SK-N-SH (cell line): ENCODE measurements around the gene CRHBP. TPM values are rescaled to one million over a fixed set of nuclear protein-coding genes. Genes with fewer than 3 reads are reported as not detected.
A peak's percentile ranks its signal among the peaks of the same experiment; 100 is the strongest.

ENCODE experiments used
- CTCF ChIA-PET: fragments of 300-600, 350-600 bp; formaldehyde crosslinking; extraction: SDS; loops from one replicate; lab custom pipeline; 2021; lab: Yijun Ruan, JAX
- POLR2A ChIA-PET: fragments of 350-600 bp; sonication (Branson Sonifier 250); formaldehyde crosslinking; extraction: SDS; loops from one replicate; lab custom pipeline; 2020; ENCODE audit warnings: antibody characterized with exemption, inconsistent platforms; lab: Yijun Ruan, JAX
- DNase-seq: peaks from one replicate; pipeline ENCODE4 v3.0.0; 2012
- H2AFZ ChIP-seq: fragments of 200-600 bp; sonication (generic); 2 replicates; pipeline ENCODE4 v1.8.1; 2016; ENCODE audit warnings: antibody characterized with exemption, mild to moderate bottlenecking, low read depth
- H3F3A ChIP-seq: fragments of 200-600 bp; sonication (generic); replicated peaks from 2 replicates; pipeline ENCODE3; 2016; ENCODE audit warnings: antibody characterized with exemption, mild to moderate bottlenecking; ENCODE audit not compliant: insufficient read depth
- H3K27ac ChIP-seq, 2 experiments: fragments of 200-500 bp in 1 of 2; fragments of 200-600 bp in 1 of 2; sonication (Bioruptor generic) in 1 of 2; sonication (generic), shearing (Covaris generic) in 1 of 2; 2 replicates each; pipeline versions ENCODE4 v1.5.1 to v1.6.1; 2014 to 2016; ENCODE audit warnings: low read depth in 2 of 2, inconsistent platforms in 1 of 2, low read length in 1 of 2, mild to moderate bottlenecking in 1 of 2, mixed read lengths in 1 of 2
- H3K27me3 ChIP-seq: fragments of 200-600 bp; sonication (generic), shearing (Covaris generic); 2 replicates; pipeline ENCODE4 v1.6.1; 2016; ENCODE audit warnings: mixed run types; ENCODE audit not compliant: insufficient read depth
- H3K36me3 ChIP-seq, 2 experiments: fragments of 200-500 bp in 1 of 2; fragments of 200-600 bp in 1 of 2; sonication (Bioruptor generic) in 1 of 2; sonication (generic) in 1 of 2; replicated peaks in 1 of 2; 2 replicates each; pipeline versions ENCODE3 to v1.5.1; 2014 to 2016; ENCODE audit warnings: low read length in 1 of 2, mild to moderate bottlenecking in 1 of 2; ENCODE audit not compliant: insufficient read depth in 2 of 2, control insufficient read depth in 1 of 2
- H3K4me1 ChIP-seq, 2 experiments: fragments of 200-500 bp in 1 of 2; fragments of 200-600 bp in 1 of 2; sonication (Bioruptor generic) in 1 of 2; sonication (generic), shearing (Covaris generic) in 1 of 2; 2 replicates each; pipeline versions ENCODE4 v1.5.1 to v1.6.1; 2014 to 2016; ENCODE audit warnings: low read depth in 1 of 2, low read length in 1 of 2, mixed run types in 1 of 2; ENCODE audit not compliant: insufficient read depth in 2 of 2, control insufficient read depth in 1 of 2
- H3K4me2 ChIP-seq: fragments of 200-600 bp; sonication (generic), shearing (Covaris generic); 2 replicates; pipeline ENCODE4 v1.6.1; 2017; ENCODE audit warnings: mixed run types
- H3K4me3 ChIP-seq, 2 experiments: fragments of 200-500 bp in 1 of 2; fragments of 200-600 bp in 1 of 2; sonication (Bioruptor generic) in 1 of 2; sonication (generic), shearing (Covaris generic) in 1 of 2; 2 replicates each; pipeline versions ENCODE4 v1.5.1 to v1.8.1; 2014 to 2016; ENCODE audit warnings: low read depth in 2 of 2, inconsistent platforms in 1 of 2, low read length in 1 of 2, mild to moderate bottlenecking in 1 of 2, mixed read lengths in 1 of 2, moderate library complexity in 1 of 2
- H3K79me2 ChIP-seq: fragments of 200-600 bp; sonication (generic); 2 replicates; pipeline ENCODE4 v1.8.1; 2017; ENCODE audit warnings: mild to moderate bottlenecking; ENCODE audit not compliant: insufficient read depth
- H3K9ac ChIP-seq: fragments of 200-600 bp; sonication (generic); 2 replicates; pipeline ENCODE4 v1.6.1; 2017; ENCODE audit warnings: mixed run types
- H3K9me2 ChIP-seq: fragments of 200-600 bp; sonication (generic); 2 replicates; pipeline ENCODE4 v1.6.1; 2017; ENCODE audit warnings: mixed run types
- H3K9me3 ChIP-seq: fragments of 200-600 bp; sonication (generic); 2 replicates; pipeline ENCODE4 v1.6.1; 2017; ENCODE audit warnings: mixed run types, mild to moderate bottlenecking, moderate library complexity
- H4K20me1 ChIP-seq: fragments of 200-600 bp; sonication (generic); 2 replicates; pipeline ENCODE4 v1.6.1; 2017; ENCODE audit warnings: mild to moderate bottlenecking, mixed run types; ENCODE audit not compliant: insufficient read depth
- FOXM1 ChIP-seq: IDR thresholded peaks from 2 replicates; pipeline ENCODE4 v1.4.0; 2012; ENCODE audit warnings: low read depth, mild to moderate bottlenecking
- GATA2 ChIP-seq: sonication (generic); formaldehyde crosslinking; IDR thresholded peaks from 2 replicates; pipeline ENCODE4 v1.5.0; 2020; ENCODE audit warnings: mild to moderate bottlenecking, missing genetic modification reagents
- JUND ChIP-seq: IDR thresholded peaks from 2 replicates; pipeline ENCODE4 v1.4.0; 2012
- MEF2A ChIP-seq: IDR thresholded peaks from 2 replicates; pipeline ENCODE4 v1.4.0; 2012; ENCODE audit warnings: low read depth, borderline replicate concordance
- SMC3 ChIP-seq: IDR thresholded peaks from 2 replicates; pipeline ENCODE4 v1.6.1; 2012; ENCODE audit warnings: low read depth, low read length, improper control_type of control experiment
- TEAD4 ChIP-seq: IDR thresholded peaks from 2 replicates; pipeline ENCODE4 v1.4.0; 2012; ENCODE audit warnings: mild to moderate bottlenecking, borderline replicate concordance; ENCODE audit not compliant: insufficient read depth
- WGBS: methylation state at CpG from one replicate; pipeline ENCODE4 v1.1.6; 2017; ENCODE audit warnings: low lambda C conversion rate; 5-methylcytosine and 5-hydroxymethylcytosine counted together
- polyA plus RNA-seq, 3 experiments: library from polyadenylated mRNA; depleted of rRNA; stranded (reverse); fragments of >200 nt; gene quantifications; 2 replicates each; pipeline ENCODE4 v1.2.3, GENCODE V29; 2012
- TF ChIP-seq, protein P1 (sequence below): IDR thresholded peaks from 2 replicates; pipeline ENCODE4 v1.6.1; 2012; ENCODE audit warnings: mild to moderate bottlenecking, low read depth, low read length, moderate library complexity
- TF ChIP-seq, protein P2 (sequence below): fragments of 200-600 bp; sonication (generic); IDR thresholded peaks from 2 replicates; pipeline ENCODE4 v1.6.1; 2017; ENCODE audit warnings: antibody characterized with exemption, mild to moderate bottlenecking, moderate library complexity

Gene CRHBP
- polyA plus RNA-seq, 1 of the 3 experiments (the other 2 are of a cell fraction) = not detected

DNA sequence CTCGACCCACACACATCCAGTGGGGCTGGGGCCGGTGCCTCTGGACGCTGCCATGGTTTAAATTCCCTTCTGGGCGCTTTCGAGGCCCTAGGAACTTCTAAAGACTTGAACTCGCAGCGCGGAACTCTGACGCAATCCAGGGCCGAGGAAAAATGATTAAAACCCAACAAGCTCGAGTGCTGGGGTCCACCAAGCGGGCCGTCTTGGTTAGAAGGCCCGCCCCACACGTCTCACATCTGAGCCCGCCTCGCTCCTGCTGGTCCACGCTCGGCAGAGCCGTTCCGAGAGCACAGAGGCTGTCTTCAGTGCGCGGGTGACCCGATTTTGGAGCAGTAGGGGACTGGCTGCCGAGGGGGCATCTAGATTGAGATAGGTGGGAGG, 1.5 kb downstream of the CRHBP start:
- H3K4me1 ChIP-seq = peaks cover 0 to 4% of the 10 kb centered on the region in 2 experiments; a peak in 1 of 4 replicates
- H3F3A ChIP-seq = no peaks in the 10 kb centered on the region
- WGBS = 37% methylated on average over 18 of the region's 25 CpGs
- H3K4me2 ChIP-seq = peak overlapping the region; percentile 63; the same call in 1 of the 2 replicates
- H3K36me3 ChIP-seq = no peaks in the 10 kb centered on the region
- no peak overlapping the region for H3K9ac ChIP-seq
- H3K27ac ChIP-seq = no peak overlapping the region
- H3K4me3 ChIP-seq = peak overlapping the region in 1 of 2 experiments; percentile 34; a peak in 1 of 4 replicates
- no peak overlapping the region for H2AFZ ChIP-seq
- CTCF ChIA-PET = interaction anchor here (1.0 kb wide), 1 partner anchor 9 kb away, joined by 3 read pairs; no protein-coding TSS in a partner anchor
- H3K9me2 ChIP-seq = no peaks in the 10 kb centered on the region
- TF ChIP-seq MEF2A = no peak
- TF ChIP-seq TEAD4 = no peak
- TF ChIP-seq, all 33 proteins: peak for 0
- Histone ChIP-seq H3K9me3 (no peaks in the 10 kb centered on the region), H3K79me2 (no peaks in the 10 kb centered on the region), H4K20me1 (no peaks in the 10 kb centered on the region), H3K27me3 (peaks cover 35% of the 10 kb centered on the region)
- POLR2A ChIA-PET = no interaction called here
- DNase-seq = peak; percentile 25

DNA sequence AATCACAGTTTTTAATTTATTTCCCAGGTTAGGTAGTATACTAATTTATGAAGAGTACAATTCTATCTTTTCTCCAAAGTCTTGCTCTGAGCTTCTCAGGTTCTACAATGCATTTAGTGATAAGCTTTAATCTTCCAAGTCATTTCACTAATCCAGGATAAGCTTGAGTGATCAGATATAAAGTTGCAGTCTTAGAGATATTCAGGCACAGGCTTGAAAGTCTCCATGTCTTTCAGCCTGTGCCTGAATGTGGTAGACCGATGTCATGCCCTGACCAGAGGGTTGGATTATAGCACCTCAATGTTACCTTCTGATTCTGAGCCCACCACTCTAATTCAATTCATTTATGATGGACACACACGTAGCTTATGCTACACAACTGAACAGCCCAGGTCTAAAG, 3.2 kb downstream of the CRHBP start:
- Histone ChIP-seq H3K36me3 (no peaks in the 10 kb centered on the region), H4K20me1 (no peaks in the 10 kb centered on the region), H3K9me2 (no peaks in the 10 kb centered on the region), H3K9me3 (no peaks in the 10 kb centered on the region), H3K9ac (no peak overlapping the region), H3F3A (no peaks in the 10 kb centered on the region), H3K79me2 (no peaks in the 10 kb centered on the region), H3K4me3 (no peak overlapping the region), H3K27me3 (peaks cover 41% of the 10 kb centered on the region), H3K4me1 (peaks cover 0 to 4% of the 10 kb centered on the region in 2 experiments; a peak in 1 of 4 replicates), H2AFZ (no peak overlapping the region), H3K4me2 (no peak overlapping the region), H3K27ac (no peak overlapping the region)
- ChIA-PET CTCF (interaction anchor here (1.6 kb wide), 1 partner anchor 26 kb away, joined by 3 read pairs; no protein-coding TSS in a partner anchor), POLR2A (no interaction called here)
- TF ChIP-seq SMC3 = no peak
- 68% methylated on average over 2 of the region's 2 CpGs for WGBS
- no peak for DNase-seq

DNA sequence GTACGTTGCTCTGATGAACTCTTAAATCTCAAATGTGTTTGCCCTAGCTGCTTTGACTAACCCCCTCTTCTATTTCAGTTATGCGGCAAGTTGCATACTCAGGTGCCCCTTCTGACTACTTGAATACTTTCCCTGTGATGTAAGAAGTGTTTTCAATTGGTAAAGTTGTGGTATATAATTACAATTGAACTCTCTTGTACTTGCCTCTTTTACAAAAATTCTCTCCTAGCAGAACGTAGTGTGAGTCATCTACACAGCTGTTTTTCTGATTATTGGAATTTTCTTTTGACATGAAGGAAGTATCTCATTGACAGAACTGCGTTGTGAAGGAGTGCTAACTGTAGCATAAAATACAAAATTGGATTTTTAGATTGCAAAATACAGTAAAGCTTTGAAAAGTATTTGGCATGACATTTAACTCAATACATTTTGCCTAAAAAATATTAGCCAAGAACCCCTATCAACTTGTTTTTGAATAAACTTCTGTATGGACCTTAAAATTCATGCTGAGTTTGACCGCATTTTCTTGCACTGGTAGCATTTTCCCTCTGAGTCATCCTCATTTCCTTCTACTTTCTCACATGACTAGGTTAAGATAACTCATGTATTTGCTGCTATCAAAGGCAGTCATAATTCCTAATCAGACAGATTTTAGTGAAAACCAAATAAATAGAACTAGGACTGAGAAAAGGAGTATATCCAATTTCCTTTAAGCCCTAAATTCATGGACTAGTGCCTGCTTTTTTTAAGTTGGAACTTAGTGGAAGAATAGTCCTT, 6.3 kb downstream of the CRHBP start:
- H3K27me3 ChIP-seq = peaks cover 20% of the 10 kb centered on the region; the same call in 1 of the 2 replicates
- H3K4me3 ChIP-seq = no peak overlapping the region
- H3K4me2 ChIP-seq = no peak overlapping the region
- H4K20me1 ChIP-seq = no peaks in the 10 kb centered on the region
- no peak for TF ChIP-seq GATA2 (CRISPR knock-in tag)
- TF ChIP-seq, protein P1, sequence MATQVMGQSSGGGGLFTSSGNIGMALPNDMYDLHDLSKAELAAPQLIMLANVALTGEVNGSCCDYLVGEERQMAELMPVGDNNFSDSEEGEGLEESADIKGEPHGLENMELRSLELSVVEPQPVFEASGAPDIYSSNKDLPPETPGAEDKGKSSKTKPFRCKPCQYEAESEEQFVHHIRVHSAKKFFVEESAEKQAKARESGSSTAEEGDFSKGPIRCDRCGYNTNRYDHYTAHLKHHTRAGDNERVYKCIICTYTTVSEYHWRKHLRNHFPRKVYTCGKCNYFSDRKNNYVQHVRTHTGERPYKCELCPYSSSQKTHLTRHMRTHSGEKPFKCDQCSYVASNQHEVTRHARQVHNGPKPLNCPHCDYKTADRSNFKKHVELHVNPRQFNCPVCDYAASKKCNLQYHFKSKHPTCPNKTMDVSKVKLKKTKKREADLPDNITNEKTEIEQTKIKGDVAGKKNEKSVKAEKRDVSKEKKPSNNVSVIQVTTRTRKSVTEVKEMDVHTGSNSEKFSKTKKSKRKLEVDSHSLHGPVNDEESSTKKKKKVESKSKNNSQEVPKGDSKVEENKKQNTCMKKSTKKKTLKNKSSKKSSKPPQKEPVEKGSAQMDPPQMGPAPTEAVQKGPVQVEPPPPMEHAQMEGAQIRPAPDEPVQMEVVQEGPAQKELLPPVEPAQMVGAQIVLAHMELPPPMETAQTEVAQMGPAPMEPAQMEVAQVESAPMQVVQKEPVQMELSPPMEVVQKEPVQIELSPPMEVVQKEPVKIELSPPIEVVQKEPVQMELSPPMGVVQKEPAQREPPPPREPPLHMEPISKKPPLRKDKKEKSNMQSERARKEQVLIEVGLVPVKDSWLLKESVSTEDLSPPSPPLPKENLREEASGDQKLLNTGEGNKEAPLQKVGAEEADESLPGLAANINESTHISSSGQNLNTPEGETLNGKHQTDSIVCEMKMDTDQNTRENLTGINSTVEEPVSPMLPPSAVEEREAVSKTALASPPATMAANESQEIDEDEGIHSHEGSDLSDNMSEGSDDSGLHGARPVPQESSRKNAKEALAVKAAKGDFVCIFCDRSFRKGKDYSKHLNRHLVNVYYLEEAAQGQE = no peak
- TF ChIP-seq, protein P2, sequence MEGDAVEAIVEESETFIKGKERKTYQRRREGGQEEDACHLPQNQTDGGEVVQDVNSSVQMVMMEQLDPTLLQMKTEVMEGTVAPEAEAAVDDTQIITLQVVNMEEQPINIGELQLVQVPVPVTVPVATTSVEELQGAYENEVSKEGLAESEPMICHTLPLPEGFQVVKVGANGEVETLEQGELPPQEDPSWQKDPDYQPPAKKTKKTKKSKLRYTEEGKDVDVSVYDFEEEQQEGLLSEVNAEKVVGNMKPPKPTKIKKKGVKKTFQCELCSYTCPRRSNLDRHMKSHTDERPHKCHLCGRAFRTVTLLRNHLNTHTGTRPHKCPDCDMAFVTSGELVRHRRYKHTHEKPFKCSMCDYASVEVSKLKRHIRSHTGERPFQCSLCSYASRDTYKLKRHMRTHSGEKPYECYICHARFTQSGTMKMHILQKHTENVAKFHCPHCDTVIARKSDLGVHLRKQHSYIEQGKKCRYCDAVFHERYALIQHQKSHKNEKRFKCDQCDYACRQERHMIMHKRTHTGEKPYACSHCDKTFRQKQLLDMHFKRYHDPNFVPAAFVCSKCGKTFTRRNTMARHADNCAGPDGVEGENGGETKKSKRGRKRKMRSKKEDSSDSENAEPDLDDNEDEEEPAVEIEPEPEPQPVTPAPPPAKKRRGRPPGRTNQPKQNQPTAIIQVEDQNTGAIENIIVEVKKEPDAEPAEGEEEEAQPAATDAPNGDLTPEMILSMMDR = no peak
- no peak for TF ChIP-seq FOXM1
- TF ChIP-seq JUND = 0 out of 2 replicates have a peak, but pooled peaks have one; percentile 6
- H2AFZ ChIP-seq = no peak overlapping the region
- no peaks in the 10 kb centered on the region for H3K9me2 ChIP-seq
- 59% methylated on average over 5 of the region's 5 CpGs for WGBS
- no peaks in the 10 kb centered on the region for H3F3A ChIP-seq
- no peaks in the 10 kb centered on the region for H3K79me2 ChIP-seq
- CTCF ChIA-PET = no interaction called here
- no peak overlapping the region for H3K27ac ChIP-seq
- H3K9me3 ChIP-seq = no peaks in the 10 kb centered on the region
- peaks cover 0 to under 1% of the 10 kb centered on the region in 2 experiments; a peak in 1 of 4 replicates for H3K4me1 ChIP-seq
- no peaks in the 10 kb centered on the region for H3K36me3 ChIP-seq
- no peak for DNase-seq
- H3K9ac ChIP-seq = no peak overlapping the region
- POLR2A ChIA-PET = no interaction called here
